ENCODE data around the gene ITSN1.
"Not testable (repeated sequence)": the region's sequence is repeated elsewhere in the genome, so short reads cannot be mapped to it uniquely, and the experiment has no call there.

ITSN1 gene

GRCh38 chr21:33844890-33845205 is 202.5 kb downstream of the ITSN1 start:
- DNase-seq, result no peak

GRCh38 chr21:33846141-33846540 is 203.8 kb downstream of the ITSN1 start:
- no peak for DNase-seq

GRCh38 chr21:33847588-33848248 is 205.4 kb downstream of the ITSN1 start:
- no peak for DNase-seq

GRCh38 chr21:33848249-33848953 is 206.1 kb downstream of the ITSN1 start:
- DNase-seq, result no peak

GRCh38 chr21:33849834-33850233 is 207.5 kb downstream of the ITSN1 start:
- no peak for DNase-seq

- no peak for DNase-seq
Measured at GRCh38 chr21:33850401-33850800, 208.1 kb downstream of the ITSN1 start.

GRCh38 chr21:33850985-33851384 is 208.7 kb downstream of the ITSN1 start:
- DNase-seq, result no peak

GRCh38 chr21:33852485-33852884 is 210.2 kb downstream of the ITSN1 start:
- DNase-seq, result no peak

- DNase-seq, result no peak
Measured at GRCh38 chr21:33854604-33855003, 212.3 kb downstream of the ITSN1 start.

GRCh38 chr21:33855190-33855589 is 212.9 kb downstream of the ITSN1 start:
- no peak for DNase-seq

GRCh38 chr21:33856893-33857527 is 214.7 kb downstream of the ITSN1 start:
- no peak for DNase-seq

- no peak for DNase-seq
Measured at GRCh38 chr21:33857846-33858666, 215.8 kb downstream of the ITSN1 start.

- no peak for DNase-seq
Measured at GRCh38 chr21:33858667-33859372, 216.5 kb downstream of the ITSN1 start.

- no peak for DNase-seq
Measured at GRCh38 chr21:33859373-33860102, 217.2 kb downstream of the ITSN1 start.

- no peak for DNase-seq
Measured at GRCh38 chr21:33860332-33860879, 218.1 kb downstream of the ITSN1 start.

GRCh38 chr21:33861125-33861524 is 218.8 kb downstream of the ITSN1 start:
- no peak for DNase-seq

- DNase-seq, result not testable (repeated sequence)
Measured at GRCh38 chr21:33863191-33863590, 220.9 kb downstream of the ITSN1 start.

GRCh38 chr21:33864150-33864549 is 221.8 kb downstream of the ITSN1 start:
- DNase-seq, result no peak

GRCh38 chr21:33865176-33865575 is 222.9 kb downstream of the ITSN1 start:
- DNase-seq, result no peak

- no peak for DNase-seq
Measured at GRCh38 chr21:33865996-33866575, 223.8 kb downstream of the ITSN1 start.

- no peak for DNase-seq
Measured at GRCh38 chr21:33866826-33867225, 224.5 kb downstream of the ITSN1 start.
